Myocyte (in vitro differentiated cells): ENCODE results near the gene RAB3D. TPM values are rescaled to one million over a fixed set of nuclear protein-coding genes. Genes with fewer than 3 reads are reported as not detected.

ENCODE experiments used
- total RNA-seq: library from RNA; depleted of rRNA; stranded (reverse); fragments of >200 nt; gene quantifications from 2 replicates; pipeline ENCODE4 v1.2.3, GENCODE V29; 2014

The RAB3D gene
- total RNA-seq, 1 donor from 2014 or later: 0.32 TPM

Other genes with a start within 250 kb of the RAB3D start
- 2.4 and 2.5 TPM in 2 replicates for gene SPC24, start 183.9 kb downstream of the RAB3D start, total RNA-seq
- gene KANK2, start 142.1 kb downstream of the RAB3D start, total RNA-seq: 317 and 438 TPM in 2 replicates
- not detected in 2 replicates for gene ANGPTL8, start 100.0 kb downstream of the RAB3D start, total RNA-seq
- gene DOCK6, start 77.1 kb downstream of the RAB3D start, total RNA-seq: 10.1 and 12.7 TPM in 2 replicates
- not detected in 2 replicates for gene TSPAN16, start 43.5 kb downstream of the RAB3D start, total RNA-seq
- gene TMEM205, start 6.6 kb upstream of the RAB3D start, total RNA-seq: 256 and 374 TPM in 2 replicates
- 3.5 and 4.4 TPM in 2 replicates for gene CCDC159, start 6.9 kb upstream of the RAB3D start, total RNA-seq
- gene PLPPR2, start 15.8 kb upstream of the RAB3D start, total RNA-seq: 21.5 and 35.3 TPM in 2 replicates
- 0.86 and 1.7 TPM in 2 replicates for gene SWSAP1, start 35.0 kb upstream of the RAB3D start, total RNA-seq
- gene EPOR, start 44.7 kb upstream of the RAB3D start, total RNA-seq: 3.4 and 3.8 TPM in 2 replicates
- 0.72 and 2.3 TPM in 2 replicates for gene RGL3, start 79.7 kb upstream of the RAB3D start, total RNA-seq
- gene ODAD3, start 95.5 kb upstream of the RAB3D start, total RNA-seq: 0.10 and 0.32 TPM in 2 replicates
- gene PRKCSH, start 96.0 kb upstream of the RAB3D start, total RNA-seq: 93.8 and 118 TPM in 2 replicates
- gene ELAVL3, start 141.4 kb upstream of the RAB3D start, total RNA-seq: not detected in 2 replicates
- gene ZNF653, start 166.2 kb upstream of the RAB3D start, total RNA-seq: 5.0 and 5.9 TPM in 2 replicates
- gene ECSIT, start 189.5 kb upstream of the RAB3D start, total RNA-seq: 42.2 and 52.7 TPM in 2 replicates
- gene CNN1, start 199.2 kb upstream of the RAB3D start, total RNA-seq: 2.0 and 6.3 TPM in 2 replicates
- 15.0 and 23.9 TPM in 2 replicates for gene ELOF1, start 219.6 kb upstream of the RAB3D start, total RNA-seq
- 0.52 and 1.4 TPM in 2 replicates for gene ACP5, start 238.0 kb upstream of the RAB3D start, total RNA-seq